GM12801 (cell line): ENCODE results near the gene TPCN2.

ENCODE experiments used
- CTCF ChIP-seq: IDR thresholded peaks from one replicate; pipeline ENCODE4 v1.5.1; 2011; ENCODE audit warnings: control low read depth; ENCODE audit not compliant: insufficient read length; ENCODE audit errors: extremely low read depth

TPCN2 gene

GRCh38 chr11:69007975-69008381 lies 40.8 kb upstream of the TPCN2 start:
- no peak for TF ChIP-seq CTCF

GRCh38 chr11:69008737-69009440 lies 39.8 kb upstream of the TPCN2 start:
- TF ChIP-seq CTCF = no peak

- TF ChIP-seq CTCF = no peak
These were observed 39.1 kb upstream of the TPCN2 start for GRCh38 chr11:69009441-69010211.

- no peak for TF ChIP-seq CTCF
These were observed 38.3 kb upstream of the TPCN2 start for GRCh38 chr11:69010361-69010891.

- TF ChIP-seq CTCF = no peak
These were observed 37.6 kb upstream of the TPCN2 start for GRCh38 chr11:69010964-69011623.

- no peak for TF ChIP-seq CTCF
These were observed 37.1 kb upstream of the TPCN2 start for GRCh38 chr11:69011624-69012091.
